ENCODE data around the gene PARP8.

GRCh38 chr5:50749873-50750272 lies 83.4 kb downstream of the PARP8 start:
- TF ChIP-seq CTCF (IDR thresholded peaks at IDR 0.05) (no peak), POLR2A (IDR thresholded peaks at IDR 0.05) (no peak)

Measured in Peyer's patch (tissue), 4 donors.